Lower leg skin (tissue), 4 donors: ENCODE data around the gene UGT1A8. TPM values are rescaled to one million over a fixed set of nuclear protein-coding genes. Genes with fewer than 3 reads are reported as not detected.

Source experiments
- DNase-seq, 2 donors: peaks; one replicate each; pipeline ENCODE4 v3.0.0-alpha.2; 2019; ENCODE audit warnings: low spot score in 2 of 2
- H3K4me3 ChIP-seq: fragments of 200-600 bp; sonication (generic); 2 replicates; pipeline ENCODE4 v1.5.1; 2017; ENCODE audit warnings: mild to moderate bottlenecking, low read depth; ENCODE audit not compliant: poor library complexity, severe bottlenecking
- POLR2A ChIP-seq, 2 donors: fragments of 450-650 bp; IDR thresholded peaks; one replicate each; pipeline ENCODE4 v1.6.1; 2016 to 2017; ENCODE audit warnings: antibody characterized with exemption in 2 of 2, mild to moderate bottlenecking in 1 of 2, moderate library complexity in 1 of 2
- WGBS, 2 donors: methylation state at CpG; one replicate each; pipeline ENCODE4 v1.1.5; 2018; 5-methylcytosine and 5-hydroxymethylcytosine counted together
- intact Hi-C: fragments of 100-400 bp; cut with DNase I; formaldehyde crosslinking; loops from one replicate; pipeline ENCODE4 v1.15.0; 2023; ENCODE audit warnings: low total_unique reads
- total RNA-seq, 4 donors: library from RNA; depleted of rRNA; stranded (reverse); fragments of >200 nt; gene quantifications; one replicate each; pipeline ENCODE4 v1.1.0, GENCODE V29; 2016
- TF ChIP-seq, protein P1 (sequence below), 3 donors: fragments of 450-650 bp; IDR thresholded peaks; one replicate each; pipeline ENCODE4 v1.5.1; 2016; ENCODE audit warnings: antibody characterized with exemption in 3 of 3, mild to moderate bottlenecking in 3 of 3, moderate library complexity in 2 of 3

Gene UGT1A8
- total RNA-seq, 4 donors from 2014 or later: not detected

DNA sequence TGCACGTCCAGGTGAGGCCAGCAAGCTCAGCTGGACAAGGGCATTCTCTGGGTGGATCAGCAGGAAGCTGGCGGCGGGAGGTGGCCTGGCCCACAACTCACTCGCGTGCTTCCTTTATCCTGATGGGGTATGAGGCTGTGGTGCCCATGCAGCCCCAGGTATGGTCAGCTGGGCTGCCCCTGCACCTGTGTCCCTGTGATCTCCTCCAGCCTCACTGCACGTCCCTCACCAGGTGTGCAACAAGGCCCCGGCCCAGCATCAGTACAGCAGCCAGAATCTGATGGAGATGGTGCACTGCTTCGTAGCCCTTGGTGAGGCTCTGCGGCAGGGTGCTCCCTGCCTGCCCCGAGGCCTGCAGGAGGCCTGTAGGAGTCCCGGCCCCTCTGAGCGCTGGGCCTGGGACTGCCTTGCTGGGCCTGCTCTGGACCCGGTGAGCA lies 178.3 kb downstream of the UGT1A8 start:
- 93 to 94% methylated on average over 8 of the region's 13 CpGs for WGBS, 2 donors
- intact Hi-C loops: no loop called here

DNA sequence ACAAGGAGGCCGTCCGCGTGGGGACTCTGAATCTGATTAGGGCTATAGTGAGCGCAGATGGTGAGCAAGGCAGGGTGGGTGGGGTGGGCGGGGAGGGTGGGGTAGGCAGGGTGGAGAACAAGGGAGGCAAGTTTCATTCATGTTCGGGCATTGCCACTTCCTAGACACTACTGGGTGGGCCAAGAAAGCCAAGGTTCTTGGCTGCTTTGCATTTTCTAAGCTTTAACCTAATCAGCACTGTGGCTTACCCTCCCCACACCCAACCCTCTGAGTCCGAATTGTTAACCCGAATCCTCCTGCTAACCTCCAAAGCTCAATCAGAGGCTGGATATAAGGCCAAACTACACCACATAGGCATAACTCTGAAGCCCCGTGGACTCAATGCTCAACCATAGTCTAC lies 178.8 kb downstream of the UGT1A8 start:
- TF ChIP-seq POLR2A (IDR thresholded peaks at IDR 0.05): no peak
- TF ChIP-seq, protein P1, sequence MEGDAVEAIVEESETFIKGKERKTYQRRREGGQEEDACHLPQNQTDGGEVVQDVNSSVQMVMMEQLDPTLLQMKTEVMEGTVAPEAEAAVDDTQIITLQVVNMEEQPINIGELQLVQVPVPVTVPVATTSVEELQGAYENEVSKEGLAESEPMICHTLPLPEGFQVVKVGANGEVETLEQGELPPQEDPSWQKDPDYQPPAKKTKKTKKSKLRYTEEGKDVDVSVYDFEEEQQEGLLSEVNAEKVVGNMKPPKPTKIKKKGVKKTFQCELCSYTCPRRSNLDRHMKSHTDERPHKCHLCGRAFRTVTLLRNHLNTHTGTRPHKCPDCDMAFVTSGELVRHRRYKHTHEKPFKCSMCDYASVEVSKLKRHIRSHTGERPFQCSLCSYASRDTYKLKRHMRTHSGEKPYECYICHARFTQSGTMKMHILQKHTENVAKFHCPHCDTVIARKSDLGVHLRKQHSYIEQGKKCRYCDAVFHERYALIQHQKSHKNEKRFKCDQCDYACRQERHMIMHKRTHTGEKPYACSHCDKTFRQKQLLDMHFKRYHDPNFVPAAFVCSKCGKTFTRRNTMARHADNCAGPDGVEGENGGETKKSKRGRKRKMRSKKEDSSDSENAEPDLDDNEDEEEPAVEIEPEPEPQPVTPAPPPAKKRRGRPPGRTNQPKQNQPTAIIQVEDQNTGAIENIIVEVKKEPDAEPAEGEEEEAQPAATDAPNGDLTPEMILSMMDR (IDR thresholded peaks at IDR 0.05): no peak
- H3K4me3 ChIP-seq: no peak overlapping the region
- intact Hi-C loops: no loop called here
- WGBS, 2 donors: 43 to 58% methylated on average over 9 of the region's 9 CpGs
- DNase-seq: no peak

More for the DNA sequence above, 178.3 kb downstream of the UGT1A8 start:
- no peak overlapping the region for H3K4me3 ChIP-seq
- TF ChIP-seq, protein P1 (IDR thresholded peaks at IDR 0.05): no peak
- TF ChIP-seq POLR2A (IDR thresholded peaks at IDR 0.05): no peak
- DNase-seq: peak in 1 of 2 donors; percentile 72

DNA sequence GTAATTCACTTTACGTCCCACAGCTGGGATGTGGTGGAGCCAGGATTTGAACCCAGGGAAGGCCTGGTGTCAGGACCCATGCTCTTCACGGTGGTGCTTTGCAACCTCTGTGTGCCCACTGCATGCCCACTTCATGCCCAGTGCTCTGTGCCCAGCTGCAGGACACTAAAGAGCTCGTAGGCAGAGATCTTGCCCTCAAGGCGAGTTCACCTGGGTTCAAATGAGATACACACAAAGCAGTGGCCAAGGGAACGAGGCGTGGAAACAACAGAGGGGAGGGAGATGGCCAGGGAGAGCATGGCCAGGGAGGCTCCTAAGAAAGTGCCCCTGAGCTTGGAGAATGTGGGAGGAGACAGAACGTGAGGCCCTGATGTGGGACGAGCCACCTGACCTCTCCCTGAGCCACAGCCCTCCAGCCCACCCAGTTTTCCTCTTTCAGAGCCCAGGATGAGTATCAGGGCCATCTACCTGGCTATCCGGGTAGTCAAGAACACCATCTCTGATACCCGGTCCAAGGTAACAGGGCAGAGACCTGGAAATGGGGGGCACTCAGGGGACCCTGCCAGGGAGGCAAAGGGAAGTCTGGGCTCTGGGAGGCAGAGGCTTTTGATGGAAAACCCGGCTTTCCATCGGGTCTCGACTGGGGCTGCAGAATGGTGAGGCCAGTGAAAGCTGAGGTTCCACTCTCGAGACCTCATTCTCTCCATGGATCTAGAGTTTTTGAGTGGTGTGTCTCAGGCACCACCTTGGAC lies 181.1 kb downstream of the UGT1A8 start:
- TF ChIP-seq, protein P1 (IDR thresholded peaks at IDR 0.05): no peak
- no peak for TF ChIP-seq POLR2A (IDR thresholded peaks at IDR 0.05)
- 82% methylated on average over 14 of the region's 14 CpGs for WGBS, 2 donors
- no peak overlapping the region for H3K4me3 ChIP-seq
- intact Hi-C loops: no loop called here
- DNase-seq: peak in 1 of 2 donors; percentile 79

DNA sequence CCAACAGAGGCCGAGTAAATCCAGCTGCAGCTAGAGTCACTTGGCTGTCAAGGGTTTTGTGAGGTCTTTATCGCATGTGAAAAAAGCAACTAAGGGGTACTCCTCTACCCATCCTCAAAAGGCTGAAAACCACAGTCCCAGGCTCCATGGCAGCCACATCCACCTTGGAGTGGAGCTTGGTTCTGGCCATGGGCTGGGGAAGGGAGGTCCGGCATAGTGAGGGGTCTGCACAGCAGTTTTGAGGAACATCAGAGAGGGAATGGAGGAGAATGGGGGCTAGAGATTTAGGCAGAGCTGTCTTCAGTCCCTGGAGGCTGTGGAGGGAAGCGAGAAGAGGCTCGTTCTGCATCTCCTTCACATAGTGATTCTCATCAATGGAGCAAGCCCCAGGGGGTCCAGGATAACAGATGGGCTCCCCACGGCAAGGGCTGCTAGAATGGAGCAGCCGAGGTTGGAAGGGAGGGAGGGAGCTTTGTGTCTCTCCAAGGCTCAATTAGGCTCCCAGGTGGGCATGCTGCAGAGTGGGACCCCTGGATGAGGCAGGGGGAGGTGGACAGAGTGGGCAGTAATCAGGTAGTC lies 181.7 kb downstream of the UGT1A8 start:
- 64 to 65% methylated on average over 7 of the region's 7 CpGs for WGBS, 2 donors
- intact Hi-C loops: no loop called here
- DNase-seq: peak in 1 of 2 donors; percentile 72
- no peak overlapping the region for H3K4me3 ChIP-seq
- TF ChIP-seq POLR2A (IDR thresholded peaks at IDR 0.05): no peak

DNA sequence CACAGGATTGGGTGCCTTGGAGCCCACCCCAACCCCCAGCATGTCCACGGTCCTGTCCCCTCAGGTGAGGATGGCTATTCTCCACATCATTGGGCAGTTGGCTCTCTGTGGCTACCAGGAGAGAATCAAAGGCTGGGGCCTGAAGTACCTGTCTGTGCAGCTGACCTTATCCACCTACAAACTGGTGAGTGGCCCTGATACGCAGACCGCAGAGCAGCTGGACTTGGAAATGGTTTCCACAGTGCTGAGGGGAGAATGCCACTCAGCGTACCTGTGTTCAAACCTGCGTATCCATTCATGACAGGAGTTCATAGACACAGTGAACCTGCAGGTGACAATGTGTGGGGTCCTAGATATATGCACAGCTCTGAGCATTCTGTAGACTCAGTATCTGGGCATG lies 182.3 kb downstream of the UGT1A8 start:
- peak in 1 of 2 donors; percentile 6 for DNase-seq
- no peak for TF ChIP-seq POLR2A (IDR thresholded peaks at IDR 0.05)
- TF ChIP-seq, protein P1 (IDR thresholded peaks at IDR 0.05): no peak
- H3K4me3 ChIP-seq: no peak overlapping the region
- intact Hi-C loops: no loop called here
- WGBS, 2 donors: 48 to 57% methylated on average over 5 of the region's 5 CpGs

DNA sequence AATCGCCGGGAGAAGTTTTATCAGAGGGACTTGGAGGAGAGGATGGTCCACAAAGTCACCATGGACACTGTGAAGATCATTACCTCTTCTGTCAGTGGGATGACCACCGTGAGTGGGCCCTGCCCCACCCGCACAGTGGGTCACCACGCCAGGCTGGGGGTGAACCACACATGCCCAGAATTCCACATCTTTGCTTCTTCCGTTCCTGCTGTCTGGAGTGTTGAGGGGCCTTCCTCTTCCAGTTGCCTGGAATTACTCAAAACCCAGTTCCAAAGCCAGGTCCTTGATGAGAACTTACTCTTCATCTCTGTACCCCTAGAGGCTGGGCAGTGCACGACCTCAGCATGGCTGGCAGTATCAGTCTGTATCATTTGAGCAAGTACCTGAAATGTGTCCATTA lies 182.8 kb downstream of the UGT1A8 start:
- 86 to 91% methylated on average over 7 of the region's 7 CpGs for WGBS, 2 donors
- intact Hi-C loops: no loop called here
- no peak overlapping the region for H3K4me3 ChIP-seq
- DNase-seq: peak in 1 of 2 donors; percentile 31
- TF ChIP-seq, protein P1 (IDR thresholded peaks at IDR 0.05): no peak
- no peak for TF ChIP-seq POLR2A (IDR thresholded peaks at IDR 0.05)
